Measurements from ENCODE around the gene PTPRT.

The PTPRT gene

GRCh38 chr20:42461965-42462593, 727.6 kb downstream of the PTPRT start:
- DNase-seq (ENCODE audit: low read depth), result no peak

- no peak for DNase-seq (ENCODE audit: low read depth)
Measured at GRCh38 chr20:42461291-42461690, 728.4 kb downstream of the PTPRT start.

GRCh38 chr20:42447270-42447669, 742.4 kb downstream of the PTPRT start:
- no peak for DNase-seq (ENCODE audit: low read depth)

- DNase-seq (ENCODE audit: low read depth), result no peak
Measured at GRCh38 chr20:42444799-42445198, 744.9 kb downstream of the PTPRT start.

- DNase-seq (ENCODE audit: low read depth), result no peak
Measured at GRCh38 chr20:42443200-42443599, 746.5 kb downstream of the PTPRT start.

- no peak for DNase-seq (ENCODE audit: low read depth)
Measured at GRCh38 chr20:42442716-42443115, 747.0 kb downstream of the PTPRT start.

GRCh38 chr20:42441864-42442331, 747.8 kb downstream of the PTPRT start:
- DNase-seq (ENCODE audit: low read depth), result no peak

GRCh38 chr20:42441196-42441863, 748.4 kb downstream of the PTPRT start:
- no peak for DNase-seq (ENCODE audit: low read depth)

GRCh38 chr20:42435230-42435629, 754.5 kb downstream of the PTPRT start:
- DNase-seq (ENCODE audit: low read depth), result no peak

- no peak for DNase-seq (ENCODE audit: low read depth)
Measured at GRCh38 chr20:42432496-42433334, 757.0 kb downstream of the PTPRT start.

GRCh38 chr20:42430598-42430997, 759.1 kb downstream of the PTPRT start:
- DNase-seq (ENCODE audit: low read depth), result no peak

GRCh38 chr20:42429761-42430458, 759.8 kb downstream of the PTPRT start:
- no peak for DNase-seq (ENCODE audit: low read depth)

- DNase-seq (ENCODE audit: low read depth), result no peak
Measured at GRCh38 chr20:42419814-42420532, 769.7 kb downstream of the PTPRT start.

- no peak for DNase-seq (ENCODE audit: low read depth)
Measured at GRCh38 chr20:42406826-42407225, 782.9 kb downstream of the PTPRT start.

- no peak for DNase-seq (ENCODE audit: low read depth)
Measured at GRCh38 chr20:42402455-42402854, 787.3 kb downstream of the PTPRT start.

GRCh38 chr20:42401613-42402012, 788.1 kb downstream of the PTPRT start:
- DNase-seq (ENCODE audit: low read depth), result no peak

GRCh38 chr20:42399802-42400201, 789.9 kb downstream of the PTPRT start:
- DNase-seq (ENCODE audit: low read depth), result no peak

- DNase-seq (ENCODE audit: low read depth), result no peak
Measured at GRCh38 chr20:42392442-42392841, 797.3 kb downstream of the PTPRT start.

- no peak for DNase-seq (ENCODE audit: low read depth)
Measured at GRCh38 chr20:42391807-42392206, 797.9 kb downstream of the PTPRT start.

GRCh38 chr20:42380287-42380686, 809.4 kb downstream of the PTPRT start:
- no peak for DNase-seq (ENCODE audit: low read depth)

GRCh38 chr20:42379385-42379784, 810.3 kb downstream of the PTPRT start:
- no peak for DNase-seq (ENCODE audit: low read depth)

- no peak for DNase-seq (ENCODE audit: low read depth)
Measured at GRCh38 chr20:42378826-42379225, 810.9 kb downstream of the PTPRT start.
